ENCODE data around the gene C3.
"Not testable (repeated sequence)": the region's sequence is repeated elsewhere in the genome, so short reads cannot be mapped to it uniquely, and the experiment has no call there.

The C3 gene

GRCh38 chr19:6686628-6686975 lies 33.8 kb downstream of the C3 start:
- no peak for DNase-seq

GRCh38 chr19:6685962-6686627 lies 34.4 kb downstream of the C3 start:
- DNase-seq = no peak

GRCh38 chr19:6685482-6685881 lies 35.0 kb downstream of the C3 start:
- no peak for DNase-seq

GRCh38 chr19:6683971-6684370 lies 36.5 kb downstream of the C3 start:
- DNase-seq = no peak

- no peak for DNase-seq
These were observed 37.8 kb downstream of the C3 start for GRCh38 chr19:6682607-6683128.

- DNase-seq = no peak
These were observed 40.3 kb downstream of the C3 start for GRCh38 chr19:6680141-6680540.

DNA sequence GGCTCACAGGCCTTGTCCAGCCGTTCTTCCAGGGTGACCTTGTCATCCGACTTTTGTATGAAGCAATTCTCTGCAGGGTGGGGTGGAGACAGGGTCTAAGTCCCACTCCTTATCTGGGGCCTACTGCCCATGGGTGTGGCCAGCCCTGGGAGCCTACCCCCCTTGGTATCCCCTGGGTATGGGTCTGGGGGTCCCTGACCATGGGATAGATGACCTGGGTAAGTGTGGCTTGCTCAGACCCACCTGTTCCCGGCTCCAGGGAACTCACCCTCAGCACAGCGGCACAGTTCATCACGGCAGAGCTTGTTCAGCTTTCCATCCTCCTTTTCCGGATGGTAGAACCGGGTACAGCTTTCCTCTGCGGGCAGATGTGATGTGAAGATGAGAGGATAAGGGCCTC lies 41.3 kb downstream of the C3 start:
- no peak for DNase-seq

GRCh38 chr19:6678690-6679109 lies 41.8 kb downstream of the C3 start:
- DNase-seq = peak; percentile 57

GRCh38 chr19:6677883-6678689 lies 42.4 kb downstream of the C3 start:
- peak; percentile 64 for DNase-seq

- no peak for DNase-seq
These were observed 43.0 kb downstream of the C3 start for GRCh38 chr19:6677495-6677882.

DNA sequence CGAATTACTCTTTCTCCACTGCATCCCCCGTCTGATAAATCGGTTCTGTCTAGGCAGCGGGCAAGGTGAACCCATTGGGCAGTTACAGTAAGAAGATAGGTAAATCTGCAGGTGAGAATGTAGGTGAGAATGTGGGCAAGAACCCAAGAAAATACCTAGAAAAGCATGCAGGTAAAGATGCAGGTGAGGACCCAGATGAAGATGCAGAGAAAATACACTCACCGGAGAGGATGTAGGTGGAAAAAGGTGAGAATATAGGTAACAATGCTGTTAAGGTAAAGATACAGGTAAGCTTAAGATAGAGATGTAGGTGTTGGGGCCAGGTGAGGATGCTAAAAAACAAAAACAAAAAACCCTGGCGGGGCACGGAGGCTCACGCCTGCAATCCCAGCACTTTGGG lies 44.2 kb downstream of the C3 start:
- DNase-seq = no peak

DNA sequence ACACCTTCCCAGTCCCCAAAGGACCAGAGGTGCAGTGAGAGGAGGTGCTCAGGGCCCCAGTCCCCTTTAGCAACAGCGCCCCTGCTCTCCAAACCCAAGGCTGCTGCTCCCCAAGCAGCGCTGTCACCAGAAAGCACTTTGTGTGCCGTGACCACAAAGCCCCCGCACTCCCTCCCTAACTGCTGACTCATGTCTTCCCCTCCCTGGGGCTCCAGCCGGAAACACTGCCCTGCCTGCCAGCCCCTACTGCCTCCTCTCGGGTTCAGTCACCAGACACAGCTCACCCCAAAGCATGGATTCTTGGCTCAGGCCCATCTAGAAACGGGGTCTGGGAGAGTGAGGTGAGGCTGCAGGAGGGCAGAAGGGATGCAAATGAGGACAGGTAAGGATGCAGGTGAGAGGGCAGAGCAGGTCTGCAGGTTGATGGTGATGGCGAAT lies 45.6 kb downstream of the C3 start:
- peak; percentile 90 for DNase-seq

DNA sequence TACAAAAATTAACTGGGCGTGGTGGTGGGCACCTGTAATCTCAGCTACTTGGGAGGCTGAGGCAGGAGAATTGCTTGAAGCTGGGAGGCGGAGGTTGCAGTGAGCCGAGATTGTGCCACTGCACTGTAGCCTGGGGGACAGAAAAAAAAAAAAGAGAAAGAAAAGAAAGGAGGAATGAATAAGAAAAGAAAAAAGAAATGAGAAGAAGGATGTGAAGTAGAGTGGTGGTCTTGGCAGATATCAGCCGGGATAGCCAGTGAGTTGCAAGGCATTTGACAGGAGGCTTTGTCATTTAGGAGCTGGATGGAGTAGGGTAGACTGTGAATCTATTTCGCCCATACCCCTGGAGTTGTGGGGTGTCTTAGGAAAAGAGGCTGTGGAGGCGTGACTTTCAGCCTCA lies 46.0 kb downstream of the C3 start:
- not testable (repeated sequence) for DNase-seq

- no peak for DNase-seq
These were observed 47.7 kb downstream of the C3 start for GRCh38 chr19:6672693-6673290.

- DNase-seq = no peak
These were observed 48.5 kb downstream of the C3 start for GRCh38 chr19:6671960-6672359.

GRCh38 chr19:6668691-6669090 lies 51.8 kb downstream of the C3 start:
- no peak for DNase-seq

DNA sequence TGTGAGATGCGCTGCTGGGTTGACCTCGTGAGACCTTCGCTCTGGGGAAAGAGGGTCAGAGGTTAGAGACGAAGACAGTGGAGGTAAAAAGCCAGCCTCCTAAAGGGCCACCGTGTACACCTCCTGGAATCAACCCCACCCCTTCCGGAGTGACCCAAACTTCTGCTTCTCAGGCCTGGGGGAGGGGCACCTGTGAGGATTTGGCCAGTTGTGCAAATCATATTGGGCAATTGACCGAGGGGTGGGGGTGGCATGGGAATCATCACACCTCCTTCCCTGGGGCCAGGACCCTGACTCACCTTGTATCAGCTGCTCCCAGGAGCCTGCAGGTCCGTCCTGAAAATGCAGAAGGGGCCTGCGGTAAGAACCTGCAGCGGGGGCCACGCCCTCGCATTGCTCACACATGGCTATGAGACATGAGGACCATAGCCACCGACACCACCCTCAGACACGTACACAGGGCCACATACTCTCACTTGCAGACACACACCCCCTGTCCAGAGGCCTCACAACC lies 53.3 kb downstream of the C3 start:
- DNase-seq = peak; percentile 60

GRCh38 chr19:6664916-6665315 lies 55.5 kb downstream of the C3 start:
- DNase-seq = no peak

DNA sequence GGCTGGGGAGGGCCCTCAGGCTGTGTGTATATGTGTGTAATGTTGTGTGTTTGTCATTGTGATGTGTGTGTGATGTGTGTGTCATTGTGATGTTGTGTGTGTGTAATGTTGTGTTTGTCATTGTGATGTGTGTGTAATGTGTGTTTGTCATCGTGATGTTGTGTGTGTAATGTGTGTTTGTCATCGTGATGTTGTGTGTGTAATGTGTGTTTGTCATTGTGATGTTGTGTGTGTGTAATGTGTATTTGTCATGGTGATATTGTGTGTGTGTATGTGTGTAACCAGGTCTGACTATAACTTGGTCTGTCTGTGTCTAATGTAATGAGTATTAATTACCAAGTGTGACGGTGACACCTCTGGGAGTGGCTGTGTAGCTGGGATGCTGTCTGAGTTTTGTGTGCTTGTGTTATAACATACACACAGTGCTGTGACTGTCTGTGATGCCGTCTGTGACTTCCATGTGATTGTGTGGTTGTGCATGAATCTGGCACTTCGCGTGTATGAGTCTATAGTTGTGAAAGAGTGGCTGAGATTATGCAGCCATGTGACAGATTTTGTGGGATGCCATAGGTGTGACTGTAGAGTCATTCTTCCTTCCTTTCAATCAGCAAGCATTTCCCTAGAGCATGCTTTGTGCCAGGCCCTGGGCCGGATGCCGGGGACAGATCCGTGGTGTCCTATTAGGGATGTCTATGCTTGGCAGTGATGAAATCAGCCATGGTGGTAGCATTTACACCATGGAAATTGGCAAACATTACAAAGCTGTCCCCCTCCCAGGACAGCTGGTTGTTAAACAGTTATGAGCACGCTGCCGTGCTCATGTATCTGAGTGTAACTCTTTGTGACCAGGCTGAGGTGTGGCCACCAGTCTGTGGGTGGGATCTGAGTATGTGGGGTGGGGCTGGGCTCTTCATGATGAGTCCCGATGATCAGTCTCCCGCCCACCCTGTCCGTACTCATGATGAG lies 56.9 kb downstream of the C3 start:
- DNase-seq = no peak

GRCh38 chr19:6662702-6663101 lies 57.7 kb downstream of the C3 start:
- DNase-seq = no peak

DNA sequence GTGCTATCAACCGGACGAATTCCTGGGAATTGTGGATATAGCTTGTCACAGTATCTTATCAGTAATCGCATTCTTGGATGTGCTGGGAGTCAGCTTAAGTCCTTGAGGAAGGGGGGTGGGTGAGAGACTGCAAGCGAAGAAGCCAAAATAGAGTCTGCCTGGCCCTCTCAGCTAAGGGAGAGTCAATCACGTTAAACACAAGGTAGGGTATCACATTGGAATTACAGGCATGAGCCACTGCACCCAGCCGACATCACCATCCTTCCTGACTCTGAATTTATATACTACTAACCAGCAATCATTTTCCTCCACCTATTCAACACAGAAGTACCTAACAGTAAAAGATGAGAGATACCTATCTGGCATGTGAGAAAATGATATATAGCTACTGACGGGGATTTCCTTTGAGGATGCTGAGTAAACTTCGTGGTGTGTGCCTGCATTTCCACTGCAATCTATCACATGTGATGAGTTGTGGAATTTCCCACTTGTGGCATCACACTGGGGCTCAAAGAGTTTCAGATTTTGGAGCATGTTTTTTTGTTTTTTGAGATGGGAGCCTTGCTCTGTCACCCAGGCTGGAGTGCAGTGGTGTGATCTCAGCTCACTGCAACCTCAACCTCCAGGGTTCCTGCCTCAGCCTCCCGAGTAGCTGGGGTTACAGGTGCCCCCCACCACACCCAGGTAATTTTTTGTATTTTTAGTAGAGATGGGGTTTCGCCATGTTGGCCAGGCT lies 58.8 kb downstream of the C3 start:
- peak; percentile 50 for DNase-seq

GRCh38 chr19:6660930-6661329 lies 59.5 kb downstream of the C3 start:
- no peak for DNase-seq

Data from activated CD8-positive, alpha-beta memory T cell treated with anti-CD3 and anti-CD28 coated beads, Interleukin-2, amount 50 U/mL, for 4 hours (primary cell).